Ishikawa (cell line): ENCODE measurements around the gene INSYN2B.

Experiments
- EGR1 ChIP-seq: IDR thresholded peaks from 2 replicates; pipeline ENCODE4 v1.6.1; 2012
- RAD21 ChIP-seq: IDR thresholded peaks from 2 replicates; pipeline ENCODE4 v1.6.1; 2012; ENCODE audit warnings: low read depth
- REST ChIP-seq: IDR thresholded peaks from 2 replicates; pipeline ENCODE4 v1.6.1; 2012; ENCODE audit warnings: low read depth, mild to moderate bottlenecking
- TAF1 ChIP-seq: IDR thresholded peaks from 2 replicates; pipeline ENCODE4 v1.6.1; 2012; ENCODE audit warnings: low read depth, mild to moderate bottlenecking

- TF ChIP-seq REST = no peak
- no peak for TF ChIP-seq EGR1
- no peak for TF ChIP-seq TAF1
- no peak for TF ChIP-seq RAD21
These were observed 106.7 kb downstream of the INSYN2B start for GRCh38 chr5:169873642-169874041.
